ENCODE measurements around the gene LRRC15.

- TF ChIP-seq ZNF512 (CRISPR knock-in tag; IDR thresholded peaks at IDR 0.05; ENCODE audit: borderline replicate concordance), result no peak
- TF ChIP-seq ESRRA (CRISPR knock-in tag; IDR thresholded peaks at IDR 0.05; ENCODE audit: borderline replicate concordance), result no peak
- no peak for TF ChIP-seq CTCF (IDR thresholded peaks at IDR 0.05)
- TF ChIP-seq ETV6 (CRISPR knock-in tag; IDR thresholded peaks at IDR 0.05), result no peak
- TF ChIP-seq JUN (CRISPR knock-in tag; IDR thresholded peaks at IDR 0.05), result no peak
- no peak for TF ChIP-seq MAX (CRISPR knock-in tag; IDR thresholded peaks at IDR 0.05)
- TF ChIP-seq ZNF281 (CRISPR knock-in tag; IDR thresholded peaks at IDR 0.05), result no peak
- TF ChIP-seq USF1 (CRISPR knock-in tag; IDR thresholded peaks at IDR 0.05), result no peak
- no peak for TF ChIP-seq AR (CRISPR knock-in tag; IDR thresholded peaks at IDR 0.05)
- no peak for TF ChIP-seq ZNF263 (CRISPR knock-in tag; IDR thresholded peaks at IDR 0.05; ENCODE audit: low read depth)
Measured at GRCh38 chr3:194381460-194381875, 11.9 kb upstream of the LRRC15 start.

Measured in WTC11 (cell line).